Right ventricle myocardium inferior (tissue), 1 donor: Measurements from ENCODE around the gene EFCAB12. TPM values are rescaled to one million over a fixed set of nuclear protein-coding genes. Genes with fewer than 3 reads are reported as not detected.

Source experiments
- ATAC-seq: fragments of 200-7000 bp; cut with Tn5 transposase; one replicate; pipeline ENCODE4 v1.9.1; 2020; ENCODE audit warnings: mild to moderate bottlenecking, moderate library complexity
- DNase-seq: peaks from one replicate; pipeline ENCODE4 v3.0.0; 2021; ENCODE audit errors: missing footprints
- intact Hi-C: fragments of 100-400 bp; cut with DNase I; formaldehyde crosslinking; loops from one replicate; pipeline ENCODE4 v1.11.0; 2022
- long read RNA-seq: library from polyadenylated mRNA; unstranded; transcript quantifications from one replicate; pipeline ENCODE4 v2.0.0, GENCODE V29; 2021
- total RNA-seq: library from RNA; stranded (reverse); fragmentation: NEBNext Ultra II Directional; extraction: Animal tissue kit (Norgen Biotek cat#: 25700); gene quantifications from one replicate; pipeline ENCODE4 v1.2.1, GENCODE V29; 2021
- donor health status: DM: no; HTN: yes; CAD: no; lungs with severe emphysema.

The EFCAB12 gene
- not detected for total RNA-seq
- long read RNA-seq, result 0 reads

DNA sequence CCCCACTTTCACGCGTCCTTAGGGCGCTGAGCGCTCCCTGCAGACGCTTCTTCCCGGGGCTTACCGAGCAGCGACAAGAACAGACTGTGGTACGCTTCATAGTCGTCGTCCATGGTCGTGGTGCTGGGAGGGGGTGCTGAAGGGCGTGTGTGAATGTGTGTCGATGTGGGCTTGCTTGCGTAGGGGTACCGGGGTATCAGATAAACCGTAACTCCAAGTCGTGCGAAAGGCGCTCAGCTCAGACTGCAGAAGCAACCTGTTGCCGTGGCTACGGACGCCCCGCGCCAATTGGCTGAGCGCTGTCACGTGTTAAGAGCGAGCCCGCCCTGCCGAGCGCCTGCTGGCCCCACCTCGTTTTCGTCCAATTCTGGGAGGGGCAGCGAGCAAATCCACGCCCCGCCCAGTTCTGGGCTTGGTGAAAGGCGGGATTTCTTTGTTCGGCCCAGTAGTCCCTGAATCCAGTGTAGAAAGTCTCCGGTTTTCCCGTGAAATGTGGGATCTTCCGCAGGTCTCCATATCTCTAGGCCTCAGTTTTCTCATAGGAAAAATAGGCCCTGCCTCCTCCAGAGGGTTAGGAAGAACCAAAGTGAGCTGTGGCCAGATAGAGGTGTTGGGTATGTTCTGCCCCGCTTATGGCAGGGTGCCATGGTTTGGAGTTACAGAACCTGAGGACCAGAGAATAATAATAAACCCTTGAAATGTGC lies at the start of gene EFCAB12:
TSS of gene EFCAB12 (minus strand) at position 261 of the 704 bp plus-strand sequence. CDS start at position 113, 148 bp downstream.
- peak; percentile 99 for ATAC-seq
- peak; percentile 99 for DNase-seq
- intact Hi-C loops, result no loop called here

GRCh38 chr3:129476586-129476985 lies 48.1 kb upstream of the EFCAB12 start:
- DNase-seq (no peak), ATAC-seq (no peak)
- intact Hi-C loops, result no loop called here

DNA sequence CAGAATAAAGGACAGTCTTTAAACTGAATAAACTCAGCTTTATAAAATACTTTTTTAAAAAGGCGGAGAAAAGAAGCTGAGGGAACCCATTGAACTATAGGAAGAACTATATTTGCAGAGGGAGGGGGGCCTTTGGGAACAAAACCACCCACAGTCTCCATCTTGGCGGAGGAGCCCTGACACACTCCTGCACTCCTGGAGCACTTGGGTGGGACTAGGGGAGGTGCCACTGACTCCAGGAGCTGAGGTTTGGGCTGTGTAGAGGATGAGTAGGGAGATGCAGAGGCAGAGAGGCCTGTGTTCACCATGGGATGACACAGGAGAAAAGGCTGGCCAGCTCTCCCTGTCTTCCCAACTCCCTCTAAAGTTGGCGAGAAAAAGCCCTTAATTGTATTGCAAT lies 47.4 kb upstream of the EFCAB12 start:
- intact Hi-C loops, result no loop called here
- DNase-seq, result no peak
- no peak for ATAC-seq

GRCh38 chr3:129474984-129475804 lies 46.8 kb upstream of the EFCAB12 start:
- DNase-seq (no peak), ATAC-seq (no peak)
- intact Hi-C loops, result no loop called here

DNA sequence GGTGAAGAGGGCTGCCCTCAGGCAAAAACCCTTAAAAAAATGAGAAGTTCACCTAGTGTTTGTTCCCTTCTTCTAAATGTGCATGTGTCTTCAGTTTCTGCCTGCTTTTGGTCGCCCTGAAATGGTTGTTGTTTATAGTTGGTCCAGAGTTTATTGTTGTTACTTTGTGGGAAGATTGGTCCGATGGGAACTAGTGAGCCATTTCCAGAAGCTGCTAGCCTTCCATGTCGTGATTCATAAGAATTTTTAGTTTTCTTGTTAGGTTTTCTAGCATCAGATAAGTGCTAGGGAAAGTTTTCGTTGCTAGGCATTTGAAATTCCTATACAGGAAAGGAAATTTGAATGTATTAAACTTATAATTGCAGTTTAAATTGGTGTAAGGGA lies 45.3 kb upstream of the EFCAB12 start:
- DNase-seq, result no peak
- no peak for ATAC-seq
- intact Hi-C loops, result no loop called here

DNA sequence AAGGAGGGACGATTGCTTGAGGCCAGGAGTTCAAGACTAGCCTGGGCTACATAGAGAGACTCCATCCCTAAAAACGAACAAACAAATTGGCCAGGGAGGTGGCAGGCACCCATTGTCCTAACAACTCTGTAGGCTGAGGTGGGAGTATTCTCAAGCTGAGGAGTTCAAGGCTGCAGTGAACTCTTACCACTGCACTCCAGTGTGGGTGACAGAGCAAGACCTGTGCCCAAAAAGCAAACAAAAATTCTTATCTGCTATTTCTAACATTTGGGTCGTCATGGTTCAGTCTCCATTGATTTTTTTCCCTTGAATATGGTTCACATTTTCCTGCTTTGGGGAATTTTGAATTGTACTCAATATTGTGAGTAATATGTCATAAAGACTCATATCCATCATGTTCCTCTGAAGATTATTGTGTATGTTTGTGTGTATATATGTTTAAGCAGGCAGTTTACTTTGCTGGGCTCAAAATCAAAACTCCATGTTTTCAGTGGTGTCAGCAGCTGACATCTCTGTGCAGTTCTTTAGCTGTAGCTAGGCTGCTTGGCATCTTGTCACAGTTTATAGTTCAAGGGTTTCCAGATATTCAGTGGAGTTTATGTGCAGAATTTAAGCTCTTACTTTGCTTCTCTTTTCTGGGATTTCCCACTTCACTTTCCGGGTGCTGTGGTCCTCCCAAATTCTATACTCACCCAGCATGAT lies 44.8 kb upstream of the EFCAB12 start:
- no peak for DNase-seq
- intact Hi-C loops, result no loop called here
- no peak for ATAC-seq

- no peak for ATAC-seq
- intact Hi-C loops, result no loop called here
- DNase-seq, result no peak
Observed at GRCh38 chr3:129470861-129471260, 42.4 kb upstream of the EFCAB12 start.

GRCh38 chr3:129469026-129469425 lies 40.6 kb upstream of the EFCAB12 start:
- intact Hi-C loops, result no loop called here
- ATAC-seq (peak; percentile 89), DNase-seq (no peak)

- DNase-seq (no peak), ATAC-seq (no peak)
- intact Hi-C loops, result no loop called here
Observed at GRCh38 chr3:129467932-129468331, 39.5 kb upstream of the EFCAB12 start.

GRCh38 chr3:129463716-129464115 lies 35.3 kb upstream of the EFCAB12 start:
- DNase-seq (no peak), ATAC-seq (no peak)
- intact Hi-C loops, result no loop called here

- intact Hi-C loops, result no loop called here
- DNase-seq, result no peak
- no peak for ATAC-seq
Observed at GRCh38 chr3:129463094-129463493, 34.7 kb upstream of the EFCAB12 start.

GRCh38 chr3:129462361-129462968 lies 34.0 kb upstream of the EFCAB12 start:
- intact Hi-C loops, result no loop called here
- DNase-seq (no peak), ATAC-seq (peak; percentile 52)

DNA sequence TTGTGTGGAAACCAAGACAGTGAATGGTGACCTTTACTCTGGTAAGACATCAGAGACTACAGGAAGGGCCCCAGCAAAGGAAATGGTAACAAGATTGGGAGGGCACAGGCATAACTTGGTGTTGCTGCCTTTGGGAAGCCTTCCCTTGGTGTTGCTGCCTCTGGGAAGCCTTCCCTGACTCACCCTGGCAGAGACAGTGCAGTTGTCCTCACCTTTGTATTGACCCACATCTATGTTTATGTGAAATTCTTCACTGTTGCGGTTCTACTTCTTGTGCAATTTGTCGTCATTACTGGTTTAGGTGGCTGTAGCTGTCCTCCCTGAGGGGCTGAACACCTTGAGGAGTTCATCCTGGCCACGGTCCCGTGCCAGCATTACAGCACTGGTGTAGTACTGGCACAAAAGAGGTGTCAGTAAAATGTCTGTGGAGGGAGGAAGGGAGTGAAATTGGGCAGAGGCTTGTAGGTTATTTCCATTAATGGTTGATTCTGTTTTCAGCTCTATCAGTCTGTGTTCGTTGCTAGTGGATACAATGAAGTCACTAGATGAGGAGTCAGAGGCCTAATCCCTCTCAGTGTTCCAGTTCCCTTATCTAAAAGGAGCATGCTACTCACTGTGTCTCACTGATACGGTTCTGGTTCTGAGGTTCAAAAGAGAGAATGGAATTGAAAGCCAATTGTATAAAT lies 33.2 kb upstream of the EFCAB12 start:
- DNase-seq, result peak; percentile 71
- ATAC-seq, result peak; percentile 92
- intact Hi-C loops, result no loop called here

- intact Hi-C loops, result no loop called here
- DNase-seq (no peak), ATAC-seq (no peak)
Observed at GRCh38 chr3:129461022-129461421, 32.6 kb upstream of the EFCAB12 start.

DNA sequence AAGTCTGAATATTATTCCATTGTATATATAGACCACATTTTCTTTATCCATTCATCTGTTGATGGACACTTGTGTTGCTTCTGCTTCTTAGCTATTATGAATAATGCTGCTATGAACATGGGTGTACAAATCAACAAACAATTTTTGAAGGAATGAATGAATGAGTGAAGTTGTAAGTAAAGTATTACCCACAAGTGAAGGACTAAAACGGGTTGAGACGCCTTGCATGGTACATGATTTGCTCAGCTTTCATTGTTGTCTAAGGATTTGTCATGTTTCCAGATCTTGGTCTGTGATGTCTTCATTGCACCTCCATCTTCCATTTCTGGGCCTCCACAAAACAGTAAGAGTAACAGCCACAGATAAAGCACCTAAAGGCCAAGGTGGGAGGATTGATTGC lies 32.1 kb upstream of the EFCAB12 start:
- no peak for DNase-seq
- no peak for ATAC-seq
- intact Hi-C loops, result no loop called here

DNA sequence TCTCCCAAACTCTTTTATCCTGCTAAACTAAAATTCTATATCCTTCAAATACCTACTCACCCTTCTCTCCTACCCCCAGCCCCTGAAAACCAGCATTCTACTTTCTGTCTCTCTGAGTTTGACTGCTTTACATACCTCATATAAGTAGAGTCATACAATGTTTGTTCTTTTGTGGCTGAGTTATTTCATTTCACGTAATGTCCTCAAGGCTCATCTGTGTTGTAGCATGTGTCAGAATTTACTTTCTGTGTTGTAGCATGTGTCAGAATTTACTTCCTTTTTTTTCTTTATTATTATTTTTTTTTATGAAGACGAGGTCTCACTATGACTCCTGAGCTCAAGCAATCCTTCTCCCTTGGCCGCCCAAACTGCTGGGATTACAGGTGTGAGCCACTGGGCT lies 31.7 kb upstream of the EFCAB12 start:
- DNase-seq, result no peak
- ATAC-seq, result no peak
- intact Hi-C loops, result no loop called here

DNA sequence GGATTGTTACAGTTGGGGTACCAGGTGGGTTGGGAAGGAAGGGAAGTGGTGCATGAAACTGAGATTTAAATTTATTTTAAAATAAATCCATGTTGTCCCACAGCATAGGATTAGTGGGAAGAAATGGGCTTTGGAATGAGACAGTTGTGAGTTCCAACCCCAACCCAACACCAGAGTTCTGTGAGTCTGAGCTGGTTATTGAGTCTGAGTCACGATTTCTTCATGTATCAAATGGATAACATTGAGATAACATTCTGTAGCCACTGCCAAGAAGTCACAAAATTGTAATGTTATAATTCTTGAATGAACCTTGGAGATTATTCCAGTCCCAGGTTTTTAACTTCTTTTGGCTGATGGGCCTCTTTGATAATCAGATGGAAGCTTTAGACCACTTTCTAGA lies 25.3 kb upstream of the EFCAB12 start:
- DNase-seq (no peak), ATAC-seq (no peak)
- intact Hi-C loops, result no loop called here

DNA sequence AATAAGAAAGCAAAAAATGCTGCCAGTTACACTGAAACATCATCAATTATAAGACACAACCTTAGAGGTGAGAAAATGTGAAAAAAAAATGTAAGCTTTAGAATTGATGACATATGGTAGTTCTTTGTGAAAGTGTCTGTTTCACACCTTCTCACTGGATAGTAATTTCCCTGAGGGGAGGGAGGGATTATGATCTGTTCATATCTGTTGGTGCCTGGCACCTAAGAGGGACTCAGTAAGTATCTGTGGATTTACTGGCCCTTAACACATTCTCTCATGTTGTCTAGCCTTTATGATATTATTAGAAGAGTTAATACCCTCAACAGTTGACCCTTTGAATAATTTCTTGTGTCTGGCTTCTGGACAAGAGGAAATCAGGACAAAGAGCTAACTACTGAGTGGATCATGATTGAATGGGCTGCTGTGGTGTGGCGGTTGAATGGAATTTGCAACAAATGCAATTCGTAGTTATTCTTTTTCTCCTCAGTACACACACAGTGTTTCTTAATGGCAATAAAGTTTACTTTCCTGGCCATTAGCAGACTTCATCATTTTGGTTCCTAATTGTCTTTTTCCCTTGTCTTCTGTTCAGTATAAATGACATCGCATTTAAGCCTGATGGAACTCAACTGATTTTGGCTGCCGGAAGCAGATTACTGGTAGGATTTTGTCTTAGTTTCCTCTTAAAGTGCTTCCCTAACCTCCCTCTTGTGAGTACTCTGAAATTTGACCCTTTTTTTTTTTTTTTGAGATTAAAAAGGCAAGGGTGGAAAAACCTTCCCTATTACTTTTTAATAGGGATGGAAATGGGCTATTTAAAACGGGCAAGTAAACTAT lies 21.1 kb upstream of the EFCAB12 start:
- no peak for ATAC-seq
- intact Hi-C loops, result no loop called here
- no peak for DNase-seq
